ENCODE measurements around the gene EVI2A.

The EVI2A gene

DNA sequence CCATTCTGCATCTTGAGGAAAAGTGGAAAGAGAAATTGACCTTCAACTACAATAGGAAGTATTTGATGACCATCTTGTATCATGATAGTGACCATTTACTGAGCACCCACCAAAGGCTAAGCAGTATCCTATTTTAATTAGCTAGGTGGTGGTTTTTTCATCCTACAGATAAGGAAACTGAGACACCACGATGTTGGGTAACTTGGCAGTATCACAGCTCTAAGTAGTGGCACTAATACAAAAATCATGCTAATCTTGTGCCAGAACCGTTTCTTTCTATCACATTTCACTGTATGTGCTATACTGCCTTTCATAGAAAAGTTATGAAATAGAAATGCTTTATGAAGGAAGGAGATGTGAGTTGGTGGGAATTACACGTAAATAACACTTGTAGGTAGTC is 9.9 kb downstream of the EVI2A start:
- no peak overlapping the region for H3K27ac ChIP-seq (ENCODE audit: extremely low read depth, low read depth, low read length)
- peaks cover 3% of the 10 kb centered on the region; the same call in 1 of the 2 replicates for H3K4me1 ChIP-seq (ENCODE audit: control insufficient read depth, insufficient read depth, low read length)
- CTCF ChIA-PET: interaction anchor here (1.0 kb wide), 1 partner anchor 29 kb away, joined by 3 read pairs; no protein-coding TSS in a partner anchor
- TF ChIP-seq, protein P1, sequence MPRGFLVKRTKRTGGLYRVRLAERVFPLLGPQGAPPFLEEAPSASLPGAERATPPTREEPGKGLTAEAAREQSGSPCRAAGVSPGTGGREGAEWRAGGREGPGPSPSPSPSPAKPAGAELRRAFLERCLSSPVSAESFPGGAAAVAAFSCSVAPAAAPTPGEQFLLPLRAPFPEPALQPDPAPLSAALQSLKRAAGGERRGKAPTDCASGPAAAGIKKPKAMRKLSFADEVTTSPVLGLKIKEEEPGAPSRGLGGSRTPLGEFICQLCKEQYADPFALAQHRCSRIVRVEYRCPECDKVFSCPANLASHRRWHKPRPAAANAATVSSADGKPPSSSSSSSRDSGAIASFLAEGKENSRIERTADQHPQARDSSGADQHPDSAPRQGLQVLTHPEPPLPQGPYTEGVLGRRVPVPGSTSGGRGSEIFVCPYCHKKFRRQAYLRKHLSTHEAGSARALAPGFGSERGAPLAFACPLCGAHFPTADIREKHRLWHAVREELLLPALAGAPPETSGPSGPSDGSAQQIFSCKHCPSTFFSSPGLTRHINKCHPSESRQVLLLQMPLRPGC (tag by site-specific recombination; IDR thresholded peaks at IDR 0.05): no peak
- TF ChIP-seq, protein P2, sequence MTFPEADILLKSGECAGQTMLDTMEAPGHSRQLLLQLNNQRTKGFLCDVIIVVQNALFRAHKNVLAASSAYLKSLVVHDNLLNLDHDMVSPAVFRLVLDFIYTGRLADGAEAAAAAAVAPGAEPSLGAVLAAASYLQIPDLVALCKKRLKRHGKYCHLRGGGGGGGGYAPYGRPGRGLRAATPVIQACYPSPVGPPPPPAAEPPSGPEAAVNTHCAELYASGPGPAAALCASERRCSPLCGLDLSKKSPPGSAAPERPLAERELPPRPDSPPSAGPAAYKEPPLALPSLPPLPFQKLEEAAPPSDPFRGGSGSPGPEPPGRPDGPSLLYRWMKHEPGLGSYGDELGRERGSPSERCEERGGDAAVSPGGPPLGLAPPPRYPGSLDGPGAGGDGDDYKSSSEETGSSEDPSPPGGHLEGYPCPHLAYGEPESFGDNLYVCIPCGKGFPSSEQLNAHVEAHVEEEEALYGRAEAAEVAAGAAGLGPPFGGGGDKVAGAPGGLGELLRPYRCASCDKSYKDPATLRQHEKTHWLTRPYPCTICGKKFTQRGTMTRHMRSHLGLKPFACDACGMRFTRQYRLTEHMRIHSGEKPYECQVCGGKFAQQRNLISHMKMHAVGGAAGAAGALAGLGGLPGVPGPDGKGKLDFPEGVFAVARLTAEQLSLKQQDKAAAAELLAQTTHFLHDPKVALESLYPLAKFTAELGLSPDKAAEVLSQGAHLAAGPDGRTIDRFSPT (tag by site-specific recombination; IDR thresholded peaks at IDR 0.05): no peak
- TF ChIP-seq ZNF335 (tag by site-specific recombination; conservative IDR thresholded peaks at IDR 0.05): no peak
- TF ChIP-seq ZNF211 (tag by site-specific recombination; IDR thresholded peaks at IDR 0.05; ENCODE audit: low read depth): no peak
- no peak for TF ChIP-seq ZNF16 (tag by site-specific recombination; IDR thresholded peaks at IDR 0.05; ENCODE audit: low read depth)
- no peak for TF ChIP-seq SCRT2 (tag by site-specific recombination; IDR thresholded peaks at IDR 0.05)
- TF ChIP-seq, protein P3, sequence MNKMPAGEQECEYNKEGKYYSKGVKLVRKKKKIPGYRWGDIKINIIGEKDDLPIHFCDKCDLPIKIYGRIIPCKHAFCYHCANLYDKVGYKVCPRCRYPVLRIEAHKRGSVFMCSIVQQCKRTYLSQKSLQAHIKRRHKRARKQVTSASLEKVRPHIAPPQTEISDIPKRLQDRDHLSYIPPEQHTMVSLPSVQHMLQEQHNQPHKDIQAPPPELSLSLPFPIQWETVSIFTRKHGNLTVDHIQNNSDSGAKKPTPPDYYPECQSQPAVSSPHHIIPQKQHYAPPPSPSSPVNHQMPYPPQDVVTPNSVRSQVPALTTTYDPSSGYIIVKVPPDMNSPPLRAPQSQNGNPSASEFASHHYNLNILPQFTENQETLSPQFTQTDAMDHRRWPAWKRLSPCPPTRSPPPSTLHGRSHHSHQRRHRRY (tag by site-specific recombination; IDR thresholded peaks at IDR 0.05): no peak
- TF ChIP-seq TCF7L2 (IDR thresholded peaks at IDR 0.05; ENCODE audit: borderline replicate concordance, low read depth, low read length): no peak
- no peak for TF ChIP-seq PRDM4 (tag by site-specific recombination; IDR thresholded peaks at IDR 0.05)
- no peak for TF ChIP-seq ZNF558 (tag by site-specific recombination; IDR thresholded peaks at IDR 0.05)
- TF ChIP-seq ZNF146 (tag by site-specific recombination; IDR thresholded peaks at IDR 0.05): no peak
- no peak for TF ChIP-seq OSR2 (tag by site-specific recombination; IDR thresholded peaks at IDR 0.05)
- no peak for TF ChIP-seq ZNF302 (tag by site-specific recombination; IDR thresholded peaks at IDR 0.05; ENCODE audit: low read depth)
- no peak for TF ChIP-seq ZNF155 (tag by site-specific recombination; IDR thresholded peaks at IDR 0.05)
- TF ChIP-seq GLI2 (tag by site-specific recombination; IDR thresholded peaks at IDR 0.05; ENCODE audit: borderline replicate concordance, low read depth): no peak
- no peak for TF ChIP-seq ZNF239 (tag by site-specific recombination; IDR thresholded peaks at IDR 0.05)
- TF ChIP-seq SETDB1 (IDR thresholded peaks at IDR 0.05; ENCODE audit: insufficient read length, low read length): no peak
- no peak for TF ChIP-seq KLF16 (tag by site-specific recombination; IDR thresholded peaks at IDR 0.05)
- TF ChIP-seq ZNF48 (tag by site-specific recombination; IDR thresholded peaks at IDR 0.05): no peak
- no peaks in the 10 kb centered on the region; a peak in 1 of 3 replicates for H3K36me3 ChIP-seq (ENCODE audit: control insufficient read depth in 2 of 2, insufficient read depth in 1 of 2, low read length in 2 of 2)
- POLR2A ChIA-PET: no interaction called here
- no peaks in the 10 kb centered on the region for H3K9me3 ChIP-seq (ENCODE audit: control insufficient read depth, insufficient read depth, low read depth, low read length)
- H3K4me3 ChIP-seq (ENCODE audit: low read depth, low read length): no peak overlapping the region

DNA sequence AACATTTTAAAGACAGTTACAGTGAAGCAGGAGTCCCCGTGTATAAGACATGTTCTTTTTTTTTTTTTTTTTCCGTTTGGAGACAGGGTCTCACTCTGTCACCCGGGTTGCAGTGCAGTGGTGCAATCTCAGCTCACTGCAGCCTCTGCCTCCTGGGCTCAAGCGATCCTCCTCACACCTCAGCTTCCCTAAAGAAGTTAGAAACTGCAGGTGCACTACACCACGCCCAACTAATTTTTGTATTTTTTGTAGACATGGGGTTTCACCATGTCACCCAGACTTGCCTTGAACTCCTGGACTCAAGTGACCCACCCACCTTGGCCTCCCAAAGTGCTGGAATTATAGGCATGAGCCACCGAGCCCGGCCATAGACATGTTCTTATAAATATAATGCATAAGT is 10.5 kb downstream of the EVI2A start:
- ChIA-PET POLR2A (no interaction called here), CTCF (no interaction called here)
- Histone ChIP-seq H3K9me3 (ENCODE audit: control insufficient read depth, insufficient read depth, low read depth, low read length) (no peaks in the 10 kb centered on the region), H3K4me1 (ENCODE audit: control insufficient read depth, insufficient read depth, low read length) (peaks cover 3% of the 10 kb centered on the region; the same call in 1 of the 2 replicates), H3K27ac (ENCODE audit: extremely low read depth, low read depth, low read length) (no peak overlapping the region), H3K36me3 (ENCODE audit: control insufficient read depth in 2 of 2, insufficient read depth in 1 of 2, low read length in 2 of 2) (no peaks in the 10 kb centered on the region; a peak in 1 of 3 replicates), H3K4me3 (ENCODE audit: low read depth, low read length) (no peak overlapping the region)
- no peak for TF ChIP-seq TCF7L2 (IDR thresholded peaks at IDR 0.05; ENCODE audit: borderline replicate concordance, low read depth, low read length)
- TF ChIP-seq ZNF416 (tag by site-specific recombination; IDR thresholded peaks at IDR 0.05): no peak
- TF ChIP-seq, protein P4, sequence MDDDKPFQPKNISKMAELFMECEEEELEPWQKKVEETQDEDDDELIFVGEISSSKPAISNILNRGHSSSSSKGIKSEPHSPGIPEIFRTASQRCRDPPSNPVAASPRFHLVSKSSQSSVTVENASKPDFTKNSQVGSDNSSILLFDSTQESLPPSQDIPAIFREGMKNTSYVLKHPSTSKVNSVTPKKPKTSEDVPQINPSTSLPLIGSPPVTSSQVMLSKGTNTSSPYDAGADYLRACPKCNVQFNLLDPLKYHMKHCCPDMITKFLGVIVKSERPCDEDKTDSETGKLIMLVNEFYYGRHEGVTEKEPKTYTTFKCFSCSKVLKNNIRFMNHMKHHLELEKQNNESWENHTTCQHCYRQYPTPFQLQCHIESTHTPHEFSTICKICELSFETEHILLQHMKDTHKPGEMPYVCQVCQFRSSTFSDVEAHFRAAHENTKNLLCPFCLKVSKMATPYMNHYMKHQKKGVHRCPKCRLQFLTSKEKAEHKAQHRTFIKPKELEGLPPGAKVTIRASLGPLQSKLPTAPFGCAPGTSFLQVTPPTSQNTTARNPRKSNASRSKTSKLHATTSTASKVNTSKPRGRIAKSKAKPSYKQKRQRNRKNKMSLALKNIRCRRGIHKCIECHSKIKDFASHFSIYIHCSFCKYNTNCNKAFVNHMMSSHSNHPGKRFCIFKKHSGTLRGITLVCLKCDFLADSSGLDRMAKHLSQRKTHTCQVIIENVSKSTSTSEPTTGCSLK (tag by site-specific recombination; IDR thresholded peaks at IDR 0.05): no peak
- TF ChIP-seq ZNF157 (tag by site-specific recombination; IDR thresholded peaks at IDR 0.05): no peak

Data from HEK293 (cell line).